CD4-positive, alpha-beta T cell treated with Interleukin-17A for 4 hours (primary cell): ENCODE results near the gene PCK1.

Experiments used
- DNase-seq: peaks from one replicate; pipeline ENCODE4 v3.0.0-alpha.2; 2020; ENCODE audit warnings: mixed read lengths

PCK1 gene

GRCh38 chr20:57577679-57578475 is 17.0 kb downstream of the PCK1 start:
- no peak for DNase-seq

GRCh38 chr20:57578476-57579165 is 17.7 kb downstream of the PCK1 start:
- no peak for DNase-seq

DNA sequence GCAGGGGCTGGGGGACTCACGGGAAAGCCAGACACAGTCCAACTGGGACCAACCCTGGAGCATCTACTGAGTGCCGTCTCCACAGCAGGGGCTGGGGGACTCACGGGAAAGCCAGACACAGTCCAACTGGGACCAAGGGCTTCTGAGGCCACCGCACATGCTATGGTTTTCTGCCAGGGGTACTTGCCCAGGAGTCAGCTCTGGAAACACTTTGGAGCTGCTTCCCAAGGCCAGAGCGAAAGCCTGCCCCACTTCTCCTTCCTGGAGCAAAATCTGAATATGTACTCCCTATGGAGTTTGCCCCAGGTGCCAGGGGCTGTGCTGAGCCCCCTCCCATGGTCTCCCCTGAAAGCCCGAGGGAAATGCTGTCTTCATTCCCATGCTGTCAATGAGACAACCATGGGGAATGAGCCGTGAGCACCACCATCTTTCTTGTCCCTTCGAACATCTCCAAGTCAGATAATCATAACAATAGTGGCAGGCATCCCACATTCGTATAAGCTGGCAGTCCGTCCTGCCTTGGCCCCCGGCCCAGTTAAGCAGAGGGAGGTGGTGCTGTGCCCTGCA is 18.5 kb downstream of the PCK1 start:
- no peak for DNase-seq

GRCh38 chr20:57579898-57580447 is 19.1 kb downstream of the PCK1 start:
- DNase-seq, result no peak

DNA sequence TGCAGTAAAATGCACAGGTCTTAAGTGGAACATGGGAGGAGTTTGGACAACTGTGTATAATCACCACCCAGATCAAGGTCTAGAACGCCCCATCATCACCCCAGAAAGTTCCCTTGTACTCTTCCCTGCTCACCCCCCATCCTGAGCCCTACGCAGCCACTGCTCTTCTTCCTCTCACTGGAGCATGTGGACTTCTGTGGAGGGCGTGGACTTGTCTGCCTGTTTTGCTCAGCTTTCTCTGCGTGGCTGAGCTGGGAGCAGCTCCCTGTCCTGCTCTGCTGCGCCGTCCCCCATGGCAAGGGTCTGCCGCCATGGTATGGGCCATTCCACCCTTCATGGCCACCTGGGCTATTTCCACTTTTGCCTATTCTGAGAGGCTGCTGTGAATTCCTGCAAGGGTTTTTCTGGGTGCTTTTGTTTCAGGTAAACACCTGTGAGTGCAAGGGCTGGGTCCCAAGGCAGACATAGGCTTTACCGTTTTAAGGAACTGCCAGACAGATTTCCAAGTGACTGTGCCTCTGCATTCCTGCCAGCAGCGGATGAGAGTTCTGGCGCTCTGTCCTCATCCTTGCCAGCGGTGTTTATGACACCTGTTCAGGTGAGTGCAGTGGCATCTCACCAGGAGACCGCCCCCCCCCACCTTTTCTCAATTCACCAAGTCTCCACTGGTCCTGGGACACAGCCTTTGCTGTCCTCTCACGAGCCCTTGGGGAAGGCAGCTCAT is 19.7 kb downstream of the PCK1 start:
- no peak for DNase-seq

- no peak for DNase-seq
These were observed 20.5 kb downstream of the PCK1 start for GRCh38 chr20:57581202-57582028.

- DNase-seq, result no peak
These were observed 21.1 kb downstream of the PCK1 start for GRCh38 chr20:57582029-57582378.

DNA sequence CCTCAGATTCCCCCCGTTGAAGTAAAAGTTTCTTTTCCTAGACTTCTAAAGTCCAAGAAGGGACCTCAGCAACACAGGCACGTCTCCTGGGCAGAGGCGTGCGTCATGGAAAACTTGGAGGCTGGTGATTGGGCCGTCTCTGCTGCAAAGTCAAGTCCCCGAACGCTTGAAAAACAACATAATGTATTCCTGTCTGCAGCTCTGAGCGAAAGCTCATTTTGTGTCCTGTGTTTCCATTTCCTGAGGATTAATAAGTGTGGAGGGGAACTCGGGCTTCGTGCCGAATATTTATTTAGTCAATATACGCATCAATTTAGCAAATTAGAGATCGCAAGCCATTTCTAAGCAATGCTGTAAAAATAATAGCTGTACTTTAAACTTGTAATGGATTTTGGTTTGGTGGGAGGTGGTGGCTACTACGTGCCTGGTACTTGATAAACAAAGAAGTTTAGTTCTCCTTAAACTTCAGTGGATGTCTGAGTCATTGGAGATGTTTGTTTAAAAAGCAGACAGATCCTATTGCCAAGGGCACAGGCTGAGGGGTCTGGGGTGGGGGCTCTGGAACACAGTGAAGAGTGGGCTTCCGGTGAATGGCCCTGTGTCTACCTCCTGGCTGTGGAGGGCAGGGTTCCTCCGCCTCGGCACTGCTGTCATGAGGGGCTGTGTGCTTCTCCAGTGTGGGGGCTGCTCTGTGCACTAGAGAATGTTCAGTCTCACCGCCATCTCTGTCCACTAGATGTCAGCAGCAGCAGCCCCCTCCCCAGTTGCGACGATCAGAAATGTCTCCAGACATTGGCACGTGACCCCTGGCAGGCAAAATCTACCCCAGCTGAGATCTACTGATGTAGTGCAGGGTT is 21.8 kb downstream of the PCK1 start:
- no peak for DNase-seq

- no peak for DNase-seq
These were observed 22.7 kb downstream of the PCK1 start for GRCh38 chr20:57583289-57584257.

- no peak for DNase-seq
These were observed 24.0 kb downstream of the PCK1 start for GRCh38 chr20:57584768-57585461.

DNA sequence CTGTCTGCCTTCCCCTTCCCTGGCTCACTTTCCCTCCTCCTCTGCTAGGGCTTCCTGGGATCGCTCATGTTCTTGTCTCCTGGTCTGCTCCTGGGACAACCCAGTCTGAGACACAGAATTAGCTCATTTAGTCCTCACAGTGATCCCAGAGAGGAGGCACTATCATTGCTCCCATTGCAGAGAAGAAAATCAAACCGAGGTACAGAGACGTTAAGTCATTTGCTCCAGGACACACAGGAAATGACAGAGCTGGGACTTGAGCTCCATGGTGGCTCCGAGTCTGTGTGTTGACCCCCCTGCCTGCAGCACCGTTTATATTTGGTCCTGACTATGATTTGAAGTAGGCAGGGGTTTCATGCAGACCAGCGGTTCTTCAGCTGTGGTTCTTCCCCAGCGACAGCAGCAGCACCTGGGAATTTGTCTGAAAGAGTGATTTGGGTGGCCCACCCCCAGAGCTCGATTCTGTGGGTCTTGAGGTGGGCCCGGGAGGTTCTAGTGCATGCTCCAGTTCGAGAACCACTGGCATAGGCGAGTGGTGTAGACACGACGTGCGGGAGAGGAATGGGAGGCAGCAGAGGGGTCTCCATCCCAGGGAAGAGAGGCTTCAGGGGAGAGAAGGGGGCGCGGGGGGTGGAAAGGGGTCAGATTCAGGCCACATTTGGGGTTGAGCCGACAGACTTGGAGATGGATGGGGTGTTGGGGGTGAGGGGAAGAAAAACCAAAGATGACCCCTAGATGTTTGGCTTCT is 24.7 kb downstream of the PCK1 start:
- no peak for DNase-seq

GRCh38 chr20:57586370-57586793 is 25.5 kb downstream of the PCK1 start:
- DNase-seq, result no peak

GRCh38 chr20:57586943-57587277 is 26.0 kb downstream of the PCK1 start:
- DNase-seq, result no peak

DNA sequence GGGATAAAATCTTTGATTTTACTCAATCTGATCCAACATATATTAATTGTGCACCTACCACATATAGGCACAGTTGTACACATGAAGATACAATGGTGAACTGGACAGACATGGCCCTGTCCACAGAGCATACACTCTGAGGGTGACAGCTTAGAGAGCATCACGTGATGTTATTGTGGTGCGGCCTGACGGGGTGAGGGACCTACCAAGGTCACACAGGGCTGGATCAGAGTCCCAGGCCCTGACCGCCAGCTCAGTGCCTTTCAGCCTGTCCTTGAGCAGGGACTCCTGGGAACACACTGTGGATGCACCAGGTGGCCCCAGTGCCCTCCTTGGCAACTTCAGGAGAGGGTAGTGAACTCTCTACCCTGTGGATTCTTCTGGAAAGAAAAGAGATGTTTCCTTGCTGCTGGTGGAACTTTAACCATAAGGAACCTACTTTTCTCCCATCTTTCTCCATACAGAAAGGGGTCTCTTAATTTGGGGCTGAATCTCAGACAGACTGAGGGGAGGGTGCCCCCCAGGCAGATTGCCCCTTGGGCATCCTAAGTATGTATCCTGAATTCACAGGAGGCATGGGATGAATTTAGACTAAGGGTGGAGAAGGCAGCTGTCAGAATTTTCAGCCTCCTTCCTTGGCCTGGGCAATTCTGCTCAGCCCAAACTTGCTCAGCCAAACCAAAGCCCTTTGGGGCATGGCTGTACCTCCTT is 26.5 kb downstream of the PCK1 start:
- DNase-seq, result no peak

- DNase-seq, result no peak
These were observed 27.1 kb downstream of the PCK1 start for GRCh38 chr20:57587989-57588377.

DNA sequence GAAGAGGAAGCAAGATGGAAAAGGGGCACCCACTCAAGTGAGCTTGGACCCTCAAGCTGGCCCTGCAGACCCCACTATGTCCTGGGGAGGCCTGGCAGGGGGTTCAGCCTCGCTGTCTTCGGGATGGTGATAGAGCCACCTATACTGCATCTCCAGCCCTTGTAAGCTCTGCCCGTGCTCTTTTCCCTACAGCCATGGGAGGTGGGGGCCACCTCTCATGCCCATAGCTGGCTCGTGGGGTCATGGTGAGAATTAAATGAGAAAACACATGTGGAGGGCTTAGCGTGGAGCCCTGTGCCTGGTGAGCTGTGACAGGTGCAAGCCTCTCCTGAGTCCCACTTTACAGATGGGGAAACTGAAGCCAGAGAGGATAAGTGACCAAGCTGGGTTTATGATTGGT is 27.7 kb downstream of the PCK1 start:
- no peak for DNase-seq

DNA sequence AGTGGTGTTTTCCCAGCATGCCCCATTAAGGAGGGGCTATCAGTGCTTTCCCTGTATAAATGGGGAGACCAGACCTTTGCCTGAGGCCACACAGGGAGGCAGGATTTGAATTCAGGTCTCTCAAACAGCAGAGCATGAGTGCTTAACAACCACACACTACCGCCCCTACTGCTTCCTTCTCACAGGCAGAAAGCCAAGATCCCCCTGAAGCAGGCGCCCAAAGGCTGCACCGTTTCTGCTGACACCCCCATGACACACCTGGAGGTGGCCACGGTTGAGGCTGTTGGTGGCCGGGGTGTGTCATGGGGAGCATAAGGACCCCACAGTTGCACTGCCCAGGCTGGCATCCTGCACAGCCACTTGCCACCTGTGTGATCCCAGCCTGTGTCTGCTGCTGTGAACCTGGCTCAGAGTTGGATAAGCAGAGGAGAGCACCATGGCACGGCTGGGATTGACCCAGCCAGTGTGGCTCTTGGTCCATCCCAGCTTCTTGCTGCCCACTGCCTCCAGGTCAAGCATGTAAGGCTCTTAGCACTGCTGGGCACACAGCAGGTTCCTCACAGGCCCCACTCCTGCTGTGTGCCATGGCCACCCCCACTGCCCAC is 28.3 kb downstream of the PCK1 start:
- DNase-seq, result no peak
